Effector memory CD8-positive, alpha-beta T cell (primary cell): ENCODE results near the gene SNX9.
A peak's percentile ranks its signal among the peaks of the same experiment; 100 is the strongest.

Source experiments
- ATAC-seq: fragments of 150-1000 bp; cut with Tn5 transposase; replicated peaks from 2 replicates; pipeline ENCODE4 v1.10.0; 2021; ENCODE audit warnings: mild to moderate bottlenecking, moderate library complexity
- DNase-seq, 3 experiments: peaks; one replicate each; pipeline ENCODE4 v3.0.0; 2021
- H3K27ac Mint-ChIP-seq, 2 donors: one replicate each; pipeline ENCODE4 v1.8.0; 2022; ENCODE audit warnings: mild to moderate bottlenecking in 2 of 2, mixed read lengths in 2 of 2, moderate library complexity in 2 of 2
- H3K27me3 Mint-ChIP-seq, 2 donors: one replicate each; pipeline ENCODE4 v1.8.0; 2022; ENCODE audit warnings: mixed read lengths in 2 of 2
- H3K36me3 Mint-ChIP-seq: one replicate; pipeline ENCODE4 v1.8.0; 2022; ENCODE audit warnings: mild to moderate bottlenecking, moderate library complexity, mixed read lengths; ENCODE audit not compliant: insufficient read depth
- H3K4me1 Mint-ChIP-seq, 2 donors: one replicate each; pipeline ENCODE4 v1.8.0; 2022; ENCODE audit warnings: low read depth in 2 of 2, mixed read lengths in 2 of 2
- H3K4me3 Mint-ChIP-seq, 2 donors: one replicate each; pipeline ENCODE4 v1.8.0; 2022; ENCODE audit warnings: mild to moderate bottlenecking in 2 of 2, mixed read lengths in 2 of 2, moderate library complexity in 2 of 2
- H3K9me3 Mint-ChIP-seq, 2 donors: one replicate each; pipeline ENCODE4 v1.8.0; 2022; ENCODE audit warnings: mixed read lengths in 2 of 2
- total RNA-seq, 9 experiments: gene quantifications; one replicate each; lab custom pipeline; 2026; lab: John Stamatoyannopoulos, UW

The SNX9 gene
- total RNA-seq, result 39.3 to 787 (median 116) reads per million in 9 experiments

GRCh38 chr6:157823001-157823527, at the start of gene SNX9:
TSS of gene SNX9 (plus strand) at chr6:157823246. CDS start at chr6:157823435, 189 bp downstream.
- peaks cover 13 to 16% of the 10 kb centered on the region in 2 donors for H3K4me1 Mint-ChIP-seq
- peak within 1 kb of the TSS; percentile 91 to 93 for H3K27ac Mint-ChIP-seq
- DNase-seq (peak; percentile 32 to 42 (median 42)), ATAC-seq (peak; percentile 77)
- peaks cover 8% of the 10 kb centered on the region for H3K36me3 Mint-ChIP-seq
- peaks cover 6 to 13% of the 10 kb centered on the region in 2 donors for H3K27me3 Mint-ChIP-seq
- H3K4me3 Mint-ChIP-seq, result peak within 1 kb of the TSS; percentile 88 to 90
- H3K9me3 Mint-ChIP-seq, result no peaks in the 10 kb centered on the region

- H3K9me3 Mint-ChIP-seq, result no peaks in the 10 kb centered on the region
- H3K4me1 Mint-ChIP-seq, result peaks cover 5 to 14% of the 10 kb centered on the region in 2 donors
- H3K36me3 Mint-ChIP-seq, result no peaks in the 10 kb centered on the region
Observed at GRCh38 chr6:157773248-157773773, 49.7 kb upstream of the SNX9 start.

GRCh38 chr6:157774153-157775135, 48.6 kb upstream of the SNX9 start:
- Mint-ChIP-seq H3K4me3 (no peak overlapping the region), H3K36me3 (no peaks in the 10 kb centered on the region), H3K27me3 (peaks cover 28 to 38% of the 10 kb centered on the region in 2 donors), H3K27ac (peak overlapping the region; percentile 44 to 91), H3K4me1 (peaks cover 5 to 14% of the 10 kb centered on the region in 2 donors), H3K9me3 (no peaks in the 10 kb centered on the region)
- ATAC-seq (peak; percentile 43), DNase-seq (no peak)

More at GRCh38 chr6:157773248-157773773, 49.7 kb upstream of the SNX9 start:
- Mint-ChIP-seq H3K4me3 (no peak overlapping the region), H3K27ac (peak overlapping the region in 1 of 2 donors; percentile 91), H3K27me3 (peaks cover 33 to 42% of the 10 kb centered on the region in 2 donors)
- ATAC-seq (no peak), DNase-seq (no peak)

- no peak overlapping the region for H3K27ac Mint-ChIP-seq
- H3K27me3 Mint-ChIP-seq, result peaks cover 25 to 32% of the 10 kb centered on the region in 2 donors
- H3K4me3 Mint-ChIP-seq, result no peak overlapping the region
- H3K4me1 Mint-ChIP-seq, result peaks cover 5 to 14% of the 10 kb centered on the region in 2 donors
- H3K9me3 Mint-ChIP-seq, result no peaks in the 10 kb centered on the region
- DNase-seq (no peak), ATAC-seq (no peak)
- H3K36me3 Mint-ChIP-seq, result no peaks in the 10 kb centered on the region
Observed at GRCh38 chr6:157775376-157775775, 47.7 kb upstream of the SNX9 start.

GRCh38 chr6:157777344-157777743, 45.7 kb upstream of the SNX9 start:
- H3K36me3 Mint-ChIP-seq, result no peaks in the 10 kb centered on the region
- H3K9me3 Mint-ChIP-seq, result no peaks in the 10 kb centered on the region
- H3K27me3 Mint-ChIP-seq, result peaks cover 15 to 20% of the 10 kb centered on the region in 2 donors
- no peak overlapping the region for H3K27ac Mint-ChIP-seq
- peaks cover 5 to 14% of the 10 kb centered on the region in 2 donors for H3K4me1 Mint-ChIP-seq
- H3K4me3 Mint-ChIP-seq, result no peak overlapping the region
- ATAC-seq, result no peak
- no peak for DNase-seq

GRCh38 chr6:157778719-157779118, 44.3 kb upstream of the SNX9 start:
- Mint-ChIP-seq H3K27ac (no peak overlapping the region), H3K27me3 (peaks cover 6 to 12% of the 10 kb centered on the region in 2 donors), H3K36me3 (no peaks in the 10 kb centered on the region), H3K9me3 (no peaks in the 10 kb centered on the region), H3K4me3 (no peak overlapping the region), H3K4me1 (peaks cover 0 to 8% of the 10 kb centered on the region in 2 donors)
- ATAC-seq, result no peak
- no peak for DNase-seq

GRCh38 chr6:157779705-157780604, 43.1 kb upstream of the SNX9 start:
- Mint-ChIP-seq H3K36me3 (no peaks in the 10 kb centered on the region), H3K4me1 (no peaks in the 10 kb centered on the region), H3K4me3 (no peak overlapping the region), H3K27ac (no peak overlapping the region), H3K27me3 (peaks cover 0 to 15% of the 10 kb centered on the region in 2 donors), H3K9me3 (no peaks in the 10 kb centered on the region)
- no peak for ATAC-seq
- no peak for DNase-seq

- H3K4me3 Mint-ChIP-seq, result no peak overlapping the region
Observed at GRCh38 chr6:157785636-157786035, 37.4 kb upstream of the SNX9 start.

GRCh38 chr6:157786221-157786620, 36.8 kb upstream of the SNX9 start:
- Mint-ChIP-seq H3K4me1 (no peaks in the 10 kb centered on the region), H3K36me3 (no peaks in the 10 kb centered on the region), H3K27me3 (peaks cover 9 to 29% of the 10 kb centered on the region in 2 donors), H3K4me3 (no peak overlapping the region), H3K27ac (no peak overlapping the region), H3K9me3 (no peaks in the 10 kb centered on the region)
- DNase-seq (no peak), ATAC-seq (no peak)

More at GRCh38 chr6:157785636-157786035, 37.4 kb upstream of the SNX9 start:
- Mint-ChIP-seq H3K27me3 (peaks cover 9 to 29% of the 10 kb centered on the region in 2 donors), H3K27ac (no peak overlapping the region), H3K4me1 (no peaks in the 10 kb centered on the region), H3K36me3 (no peaks in the 10 kb centered on the region), H3K9me3 (no peaks in the 10 kb centered on the region)
- DNase-seq (no peak), ATAC-seq (no peak)

GRCh38 chr6:157787080-157787479, 36.0 kb upstream of the SNX9 start:
- no peak for ATAC-seq
- Mint-ChIP-seq H3K27ac (no peak overlapping the region), H3K27me3 (peaks cover 9 to 29% of the 10 kb centered on the region in 2 donors)

GRCh38 chr6:157788180-157788579, 34.9 kb upstream of the SNX9 start:
- DNase-seq, result no peak
- Mint-ChIP-seq H3K36me3 (no peaks in the 10 kb centered on the region), H3K9me3 (no peaks in the 10 kb centered on the region), H3K4me3 (no peak overlapping the region), H3K27me3 (peaks cover 18 to 28% of the 10 kb centered on the region in 2 donors), H3K4me1 (no peaks in the 10 kb centered on the region), H3K27ac (no peak overlapping the region)
- ATAC-seq, result no peak

More at GRCh38 chr6:157787080-157787479, 36.0 kb upstream of the SNX9 start:
- Mint-ChIP-seq H3K9me3 (no peaks in the 10 kb centered on the region), H3K36me3 (no peaks in the 10 kb centered on the region), H3K4me1 (no peaks in the 10 kb centered on the region), H3K4me3 (no peak overlapping the region)
- no peak for DNase-seq

GRCh38 chr6:157789297-157789696, 33.7 kb upstream of the SNX9 start:
- H3K27me3 Mint-ChIP-seq, result peaks cover 18 to 26% of the 10 kb centered on the region in 2 donors
- DNase-seq (no peak), ATAC-seq (no peak)
- no peak overlapping the region for H3K4me3 Mint-ChIP-seq
- H3K36me3 Mint-ChIP-seq, result no peaks in the 10 kb centered on the region
- no peaks in the 10 kb centered on the region for H3K4me1 Mint-ChIP-seq
- no peak overlapping the region for H3K27ac Mint-ChIP-seq
- H3K9me3 Mint-ChIP-seq, result no peaks in the 10 kb centered on the region
